Measurements from ENCODE around the gene RINL.

DNA sequence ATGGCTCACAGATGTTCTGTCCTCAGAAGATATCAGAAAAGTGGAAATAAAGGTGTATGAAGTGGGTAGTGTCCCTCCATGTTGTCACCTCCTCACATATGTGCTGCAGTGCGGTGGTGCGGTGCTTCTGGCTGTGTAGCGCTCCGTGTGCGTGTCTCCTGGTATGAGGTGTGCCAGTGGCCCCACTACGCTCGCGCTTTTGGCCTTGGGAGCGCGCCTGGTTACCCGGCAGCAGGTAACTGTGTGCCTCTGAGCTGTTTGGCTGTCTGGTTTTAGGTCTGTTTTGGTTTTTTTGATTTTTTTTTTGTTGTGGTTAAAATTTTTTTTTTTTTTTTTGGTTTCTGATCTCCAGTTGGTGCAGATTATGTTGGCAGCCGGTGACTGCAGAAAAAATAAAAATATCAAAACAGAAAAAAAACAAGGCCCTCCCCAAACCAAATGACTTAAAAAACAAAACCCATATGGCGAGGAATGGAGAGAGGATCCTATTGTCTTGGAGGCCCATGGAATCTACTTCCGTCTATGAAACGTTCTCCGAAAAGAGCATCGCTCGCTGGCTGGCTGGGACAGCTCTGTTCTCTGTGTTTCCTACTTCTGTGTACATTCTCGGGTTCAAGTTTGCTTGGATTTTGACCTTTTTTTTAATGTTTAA lies 36.2 kb downstream of the RINL start:
- TF ChIP-seq EZH2 (IDR thresholded peaks at IDR 0.05; ENCODE audit: low read depth, low read length, severe bottlenecking) (no peak), CHD2 (IDR thresholded peaks at IDR 0.05; ENCODE audit: low read length) (no peak), EP300 (IDR thresholded peaks at IDR 0.05; ENCODE audit: borderline replicate concordance in 1 of 2, low read depth in 2 of 2, low read length in 2 of 2) (no peak), CTCF (IDR thresholded peaks at IDR 0.05; ENCODE audit: control extremely low read depth in 1 of 3, insufficient read depth in 1 of 3, low read depth in 1 of 3, low read length in 3 of 3) (no peak), USF2 (IDR thresholded peaks at IDR 0.05; ENCODE audit: low read length) (no peak), POLR2A (IDR thresholded peaks at IDR 0.05; ENCODE audit: control extremely low read depth in 1 of 2, low read depth in 2 of 2, low read length in 2 of 2) (no peak; a peak in 1 of 3 replicates), POLR2AphosphoS5 (IDR thresholded peaks at IDR 0.05; ENCODE audit: low read depth, low read length) (peak; percentile 74), SP2 (IDR thresholded peaks at IDR 0.05; ENCODE audit: low read length) (no peak), BCL11A (IDR thresholded peaks at IDR 0.05; ENCODE audit: low read depth in 2 of 2, low read length in 2 of 2) (no peak), SRF (IDR thresholded peaks at IDR 0.05; ENCODE audit: low read depth, low read length) (no peak), GTF2F1 (IDR thresholded peaks at IDR 0.05; ENCODE audit: borderline replicate concordance, low read depth, low read length) (no peak), PHF8 (conservative IDR thresholded peaks at IDR 0.05; ENCODE audit: low read depth, low read length) (no peak)
- TF ChIP-seq, protein P1, sequence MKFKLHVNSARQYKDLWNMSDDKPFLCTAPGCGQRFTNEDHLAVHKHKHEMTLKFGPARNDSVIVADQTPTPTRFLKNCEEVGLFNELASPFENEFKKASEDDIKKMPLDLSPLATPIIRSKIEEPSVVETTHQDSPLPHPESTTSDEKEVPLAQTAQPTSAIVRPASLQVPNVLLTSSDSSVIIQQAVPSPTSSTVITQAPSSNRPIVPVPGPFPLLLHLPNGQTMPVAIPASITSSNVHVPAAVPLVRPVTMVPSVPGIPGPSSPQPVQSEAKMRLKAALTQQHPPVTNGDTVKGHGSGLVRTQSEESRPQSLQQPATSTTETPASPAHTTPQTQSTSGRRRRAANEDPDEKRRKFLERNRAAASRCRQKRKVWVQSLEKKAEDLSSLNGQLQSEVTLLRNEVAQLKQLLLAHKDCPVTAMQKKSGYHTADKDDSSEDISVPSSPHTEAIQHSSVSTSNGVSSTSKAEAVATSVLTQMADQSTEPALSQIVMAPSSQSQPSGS (IDR thresholded peaks at IDR 0.05; ENCODE audit: low read length) = no peak

Measured in H1 (cell line).